ENCODE results near the gene MDC1. TPM values are rescaled to one million over a fixed set of nuclear protein-coding genes. Genes with fewer than 3 reads are reported as not detected.

MDC1 gene
- total and polyA plus RNA-seq, 2 of the 13 experiments (the other 11 are each of a cell fraction or from before 2014, with no cell fraction given), result 8.4 to 14.0 TPM

DNA sequence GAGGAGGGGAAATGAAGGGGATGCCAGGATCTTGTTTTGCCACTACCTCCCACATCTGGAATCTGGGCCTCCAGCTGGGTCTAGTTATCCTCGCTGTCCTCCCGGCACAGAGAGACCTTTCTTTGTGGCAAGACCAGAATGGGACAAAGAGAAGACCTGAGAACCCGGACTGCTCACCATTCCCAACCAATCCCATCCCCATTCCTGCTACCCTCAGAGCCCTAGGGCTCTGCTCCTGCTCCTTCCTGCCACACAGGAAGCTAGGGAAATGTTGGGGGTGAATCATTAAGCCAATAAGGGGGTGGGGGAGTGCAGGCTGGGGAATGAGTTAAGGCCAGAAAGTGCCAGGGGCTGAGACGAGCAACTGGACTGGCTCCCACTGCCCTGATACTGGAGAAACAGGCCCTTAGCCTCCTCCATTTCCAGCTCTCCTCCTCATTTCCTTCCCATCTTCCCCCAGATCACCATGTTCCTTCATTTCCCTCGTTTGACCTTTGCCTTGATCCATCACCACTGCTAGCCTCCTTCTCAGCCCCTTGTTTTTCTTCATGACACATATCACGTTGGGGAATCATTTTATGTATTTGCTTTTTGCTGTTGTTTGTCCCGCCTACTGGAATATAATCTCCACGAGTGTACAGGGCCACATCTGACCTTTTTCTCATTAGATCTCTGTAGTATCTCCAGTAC is 31.9 kb upstream of the MDC1 start (continued):
- TF ChIP-seq HNF4G (IDR thresholded peaks at IDR 0.05; ENCODE audit: borderline replicate concordance, low read depth, low read length) (peak; percentile 24; the same call in 1 of the 2 replicates), HNF4G (CRISPR knock-in tag; IDR thresholded peaks at IDR 0.05; ENCODE audit: borderline replicate concordance, low read depth) (no peak), ARID5B (CRISPR knock-in tag; IDR thresholded peaks at IDR 0.05) (peak; percentile 59; the same call in 1 of the 2 replicates), ZSCAN9 (CRISPR knock-in tag; IDR thresholded peaks at IDR 0.05; ENCODE audit: borderline replicate concordance) (peak; percentile 12; the same call in 1 of the 2 replicates), NFE2 (CRISPR knock-in tag; IDR thresholded peaks at IDR 0.05) (no peak), TFDP1 (CRISPR knock-in tag; IDR thresholded peaks at IDR 0.05; ENCODE audit: borderline replicate concordance) (peak; percentile 57; the same call in 1 of the 2 replicates), USF2 (IDR thresholded peaks at IDR 0.05; ENCODE audit: low read depth, low read length) (no peak), USF2 (CRISPR knock-in tag; IDR thresholded peaks at IDR 0.05; ENCODE audit: borderline replicate concordance) (no peak), ZNF34 (CRISPR knock-in tag; IDR thresholded peaks at IDR 0.05; ENCODE audit: borderline replicate concordance) (0 out of 2 replicates have a peak, but pooled peaks have one; percentile 38), SPEN (CRISPR knock-in tag; IDR thresholded peaks at IDR 0.05; ENCODE audit: low read depth) (peak; percentile 52; the same call in 1 of the 2 replicates), TRIM24 (CRISPR knock-in tag; IDR thresholded peaks at IDR 0.05) (no peak), ZNF605 (CRISPR knock-in tag; IDR thresholded peaks at IDR 0.05) (peak; percentile 76; the same call in 1 of the 2 replicates), SALL2 (CRISPR knock-in tag; IDR thresholded peaks at IDR 0.05) (no peak), ZBTB20 (CRISPR knock-in tag; IDR thresholded peaks at IDR 0.05; ENCODE audit: borderline replicate concordance, low read depth) (no peak), MEIS1 (CRISPR knock-in tag; IDR thresholded peaks at IDR 0.05; ENCODE audit: borderline replicate concordance) (peak; percentile 19; the same call in 1 of the 2 replicates), PHF5A (CRISPR knock-in tag; IDR thresholded peaks at IDR 0.05; ENCODE audit: low read depth, unreplicated experiment) (peak; percentile 19)
- TF ChIP-seq, protein P1, sequence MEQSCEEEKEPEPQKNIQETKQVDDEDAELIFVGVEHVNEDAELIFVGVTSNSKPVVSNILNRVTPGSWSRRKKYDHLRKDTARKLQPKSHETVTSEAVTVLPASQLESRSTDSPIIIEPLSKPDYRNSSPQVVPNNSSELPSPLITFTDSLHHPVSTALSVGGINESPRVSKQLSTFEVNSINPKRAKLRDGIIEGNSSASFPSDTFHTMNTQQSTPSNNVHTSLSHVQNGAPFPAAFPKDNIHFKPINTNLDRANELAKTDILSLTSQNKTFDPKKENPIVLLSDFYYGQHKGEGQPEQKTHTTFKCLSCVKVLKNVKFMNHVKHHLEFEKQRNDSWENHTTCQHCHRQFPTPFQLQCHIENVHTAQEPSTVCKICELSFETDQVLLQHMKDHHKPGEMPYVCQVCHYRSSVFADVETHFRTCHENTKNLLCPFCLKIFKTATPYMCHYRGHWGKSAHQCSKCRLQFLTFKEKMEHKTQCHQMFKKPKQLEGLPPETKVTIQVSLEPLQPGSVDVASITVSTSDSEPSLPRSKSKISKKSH (CRISPR knock-in tag; IDR thresholded peaks at IDR 0.05; ENCODE audit: borderline replicate concordance), result no peak
- TF ChIP-seq, protein P2, sequence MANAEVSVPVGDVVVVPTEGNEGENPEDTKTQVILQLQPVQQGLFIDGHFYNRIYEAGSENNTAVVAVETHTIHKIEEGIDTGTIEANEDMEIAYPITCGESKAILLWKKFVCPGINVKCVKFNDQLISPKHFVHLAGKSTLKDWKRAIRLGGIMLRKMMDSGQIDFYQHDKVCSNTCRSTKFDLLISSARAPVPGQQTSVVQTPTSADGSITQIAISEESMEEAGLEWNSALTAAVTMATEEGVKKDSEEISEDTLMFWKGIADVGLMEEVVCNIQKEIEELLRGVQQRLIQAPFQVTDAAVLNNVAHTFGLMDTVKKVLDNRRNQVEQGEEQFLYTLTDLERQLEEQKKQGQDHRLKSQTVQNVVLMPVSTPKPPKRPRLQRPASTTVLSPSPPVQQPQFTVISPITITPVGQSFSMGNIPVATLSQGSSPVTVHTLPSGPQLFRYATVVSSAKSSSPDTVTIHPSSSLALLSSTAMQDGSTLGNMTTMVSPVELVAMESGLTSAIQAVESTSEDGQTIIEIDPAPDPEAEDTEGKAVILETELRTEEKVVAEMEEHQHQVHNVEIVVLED (CRISPR knock-in tag; IDR thresholded peaks at IDR 0.05; ENCODE audit: borderline replicate concordance), result 0 out of 2 replicates have a peak, but pooled peaks have one; percentile 16

All from HepG2 (cell line).